ENCODE data around the gene TMED8. TPM values are rescaled to one million over a fixed set of nuclear protein-coding genes. Genes with fewer than 3 reads are reported as not detected.

The TMED8 gene
- total RNA-seq, 2 donors from 2014 or later: 20.5 to 27.6 TPM

DNA sequence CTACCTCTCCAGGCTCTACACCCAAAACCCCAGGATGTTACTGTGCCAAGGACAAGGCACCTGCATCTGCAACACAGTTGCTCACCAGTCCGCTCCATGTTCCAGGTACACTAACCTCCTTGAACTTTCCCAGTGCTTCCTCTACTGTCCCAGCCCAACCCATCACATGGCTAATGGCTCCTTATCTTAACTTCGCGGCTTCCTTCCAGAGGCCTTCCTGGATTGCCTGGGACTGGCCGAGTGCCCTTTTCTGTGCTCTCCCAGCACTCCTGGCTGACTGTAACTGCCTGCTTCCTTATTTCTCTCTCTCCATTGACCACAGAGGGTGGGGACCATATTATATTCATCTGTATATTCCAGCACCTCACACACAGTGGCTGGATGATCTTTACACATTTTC lies 77.1 kb downstream of the TMED8 start:
- Mint-ChIP-seq H3K36me3 (ENCODE audit: low read depth) (peaks cover 42% of the 10 kb centered on the region), H3K9me3 (no peaks in the 10 kb centered on the region), H3K4me3 (no peak overlapping the region), H3K4me1 (peaks cover 17% of the 10 kb centered on the region), H3K27me3 (ENCODE audit: insufficient read depth) (no peaks in the 10 kb centered on the region), H3K27ac (no peak overlapping the region)
- Histone ChIP-seq H3K27me3 (ENCODE audit: control insufficient read depth, insufficient read depth, low read length, poor library complexity, severe bottlenecking) (no peaks in the 10 kb centered on the region), H3K9ac (ENCODE audit: extremely low read depth, low read length, poor library complexity, severe bottlenecking) (no peak overlapping the region), H3K9me3 (ENCODE audit: control insufficient read depth, low read length) (no peaks in the 10 kb centered on the region), H3K4me3 (ENCODE audit: low read length) (no peak overlapping the region), H3K36me3 (ENCODE audit: control insufficient read depth, insufficient read depth, low read length) (peaks cover 65% of the 10 kb centered on the region), H3K4me1 (ENCODE audit: control insufficient read depth, insufficient read depth, low read length) (peaks cover 8% of the 10 kb centered on the region), H3K27ac (ENCODE audit: low read depth, low read length) (no peak overlapping the region)
- TF ChIP-seq, protein P1, sequence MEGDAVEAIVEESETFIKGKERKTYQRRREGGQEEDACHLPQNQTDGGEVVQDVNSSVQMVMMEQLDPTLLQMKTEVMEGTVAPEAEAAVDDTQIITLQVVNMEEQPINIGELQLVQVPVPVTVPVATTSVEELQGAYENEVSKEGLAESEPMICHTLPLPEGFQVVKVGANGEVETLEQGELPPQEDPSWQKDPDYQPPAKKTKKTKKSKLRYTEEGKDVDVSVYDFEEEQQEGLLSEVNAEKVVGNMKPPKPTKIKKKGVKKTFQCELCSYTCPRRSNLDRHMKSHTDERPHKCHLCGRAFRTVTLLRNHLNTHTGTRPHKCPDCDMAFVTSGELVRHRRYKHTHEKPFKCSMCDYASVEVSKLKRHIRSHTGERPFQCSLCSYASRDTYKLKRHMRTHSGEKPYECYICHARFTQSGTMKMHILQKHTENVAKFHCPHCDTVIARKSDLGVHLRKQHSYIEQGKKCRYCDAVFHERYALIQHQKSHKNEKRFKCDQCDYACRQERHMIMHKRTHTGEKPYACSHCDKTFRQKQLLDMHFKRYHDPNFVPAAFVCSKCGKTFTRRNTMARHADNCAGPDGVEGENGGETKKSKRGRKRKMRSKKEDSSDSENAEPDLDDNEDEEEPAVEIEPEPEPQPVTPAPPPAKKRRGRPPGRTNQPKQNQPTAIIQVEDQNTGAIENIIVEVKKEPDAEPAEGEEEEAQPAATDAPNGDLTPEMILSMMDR (conservative IDR thresholded peaks at IDR 0.05): no peak
- DNase-seq: no peak
- WGBS, 2 experiments (ENCODE audit: insufficient coverage in 1 of 2, insufficient read length in 1 of 2): 91 to 100% methylated on average over 3 to 4 of the region's 4 CpGs

DNA sequence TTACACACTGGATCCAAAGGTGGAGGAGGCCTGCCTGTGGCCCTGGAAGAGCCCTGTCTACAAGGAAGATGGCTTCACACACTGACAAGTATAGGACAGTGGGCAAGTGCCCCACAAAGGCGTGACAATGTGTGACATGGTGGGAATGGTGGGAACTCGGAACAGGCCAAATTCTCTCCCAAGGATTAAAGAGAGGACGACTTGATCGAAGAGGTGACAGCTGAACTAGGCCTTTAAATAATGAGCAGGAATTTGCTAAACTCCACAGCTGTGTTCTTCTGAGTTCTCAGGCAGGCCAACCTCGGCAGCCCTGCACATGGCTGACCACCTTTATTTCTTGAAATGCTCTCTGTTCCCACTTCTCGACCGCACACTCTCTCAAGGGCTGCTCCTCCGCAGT lies 80.0 kb downstream of the TMED8 start:
- Mint-ChIP-seq H3K9me3 (no peaks in the 10 kb centered on the region), H3K36me3 (ENCODE audit: low read depth) (peaks cover 47% of the 10 kb centered on the region), H3K27me3 (ENCODE audit: insufficient read depth) (no peaks in the 10 kb centered on the region), H3K4me1 (peaks cover 8% of the 10 kb centered on the region), H3K4me3 (no peak overlapping the region), H3K27ac (no peak overlapping the region)
- Histone ChIP-seq H3K9ac (ENCODE audit: extremely low read depth, low read length, poor library complexity, severe bottlenecking) (no peak overlapping the region), H3K4me1 (ENCODE audit: control insufficient read depth, insufficient read depth, low read length) (peaks cover 8% of the 10 kb centered on the region), H3K27me3 (ENCODE audit: control insufficient read depth, insufficient read depth, low read length, poor library complexity, severe bottlenecking) (no peaks in the 10 kb centered on the region), H3K4me3 (ENCODE audit: low read length) (no peak overlapping the region), H3K36me3 (ENCODE audit: control insufficient read depth, insufficient read depth, low read length) (peaks cover 70% of the 10 kb centered on the region), H3K9me3 (ENCODE audit: control insufficient read depth, low read length) (no peaks in the 10 kb centered on the region), H3K27ac (ENCODE audit: low read depth, low read length) (no peak overlapping the region)
- TF ChIP-seq, protein P1 (conservative IDR thresholded peaks at IDR 0.05): no peak
- 94 to 95% methylated on average over 8 of the region's 8 CpGs for WGBS, 2 experiments (ENCODE audit: insufficient coverage in 1 of 2, insufficient read length in 1 of 2)
- DNase-seq: no peak

DNA sequence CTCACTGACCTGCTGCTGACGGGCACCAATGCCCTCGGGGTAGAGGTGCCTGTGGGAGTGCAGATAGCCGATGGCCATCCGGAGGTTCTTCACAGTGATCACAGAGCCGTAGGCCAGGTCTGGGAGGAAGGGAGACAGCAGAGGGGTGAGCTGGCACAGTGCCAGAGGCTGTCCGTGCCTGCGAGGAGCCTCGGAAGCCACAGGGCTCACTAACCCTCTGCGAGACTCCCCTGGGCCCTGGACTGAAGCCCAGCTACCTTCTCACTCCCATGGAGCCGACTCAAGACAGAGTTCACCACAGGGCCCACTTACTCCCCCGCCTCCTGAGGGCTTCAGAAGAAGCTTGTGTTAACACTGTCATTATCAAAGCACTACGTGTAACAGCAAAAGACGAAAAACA lies 80.7 kb downstream of the TMED8 start:
- no peaks in the 10 kb centered on the region for H3K9me3 ChIP-seq (ENCODE audit: control insufficient read depth, low read length)
- Mint-ChIP-seq H3K27me3 (ENCODE audit: insufficient read depth) (no peaks in the 10 kb centered on the region), H3K4me3 (no peak overlapping the region), H3K9me3 (no peaks in the 10 kb centered on the region), H3K36me3 (ENCODE audit: low read depth) (peaks cover 47% of the 10 kb centered on the region), H3K4me1 (peaks cover 4% of the 10 kb centered on the region), H3K27ac (no peak overlapping the region)
- H3K27ac ChIP-seq (ENCODE audit: low read depth, low read length): no peak overlapping the region
- no peak overlapping the region for H3K4me3 ChIP-seq (ENCODE audit: low read length)
- TF ChIP-seq, protein P1 (conservative IDR thresholded peaks at IDR 0.05): no peak
- H3K27me3 ChIP-seq (ENCODE audit: control insufficient read depth, insufficient read depth, low read length, poor library complexity, severe bottlenecking): no peaks in the 10 kb centered on the region
- 90 to 91% methylated on average over 8 to 13 of the region's 13 CpGs for WGBS, 2 experiments (ENCODE audit: insufficient coverage in 1 of 2, insufficient read length in 1 of 2)
- DNase-seq: no peak
- peaks cover 5% of the 10 kb centered on the region for H3K4me1 ChIP-seq (ENCODE audit: control insufficient read depth, insufficient read depth, low read length)
- peaks cover 70% of the 10 kb centered on the region for H3K36me3 ChIP-seq (ENCODE audit: control insufficient read depth, insufficient read depth, low read length)
- no peak overlapping the region for H3K9ac ChIP-seq (ENCODE audit: extremely low read depth, low read length, poor library complexity, severe bottlenecking)
